ENCODE measurements around the gene TCEAL9. TPM values are rescaled to one million over a fixed set of nuclear protein-coding genes. Genes with fewer than 3 reads are reported as not detected.

TCEAL9 gene
- total and polyA plus RNA-seq, 2 donors from 2014 or later: 40.8 to 141 TPM

DNA sequence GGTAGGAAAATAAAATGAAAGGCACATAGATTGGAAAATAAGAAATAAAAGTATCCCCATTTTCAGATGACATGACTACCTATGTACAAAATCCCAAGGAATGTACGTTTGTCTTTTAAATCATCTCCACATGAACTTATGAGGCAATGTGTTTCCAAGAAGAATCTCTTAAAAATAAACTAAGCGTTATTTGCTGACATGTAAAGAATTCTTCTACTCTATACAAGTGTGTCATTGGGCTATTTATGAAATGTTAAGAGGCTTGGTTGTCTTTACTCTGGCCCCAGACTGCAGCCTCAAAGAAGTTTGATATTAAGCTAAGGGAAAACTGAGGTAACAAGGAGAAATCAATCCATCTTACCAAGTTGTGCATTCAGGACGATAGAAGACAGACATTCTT, 37.2 kb downstream of the TCEAL9 start:
- no peak overlapping the region for H3K4me3 ChIP-seq (ENCODE audit: low read length in 3 of 3)
- no peaks in the 10 kb centered on the region for H3K36me3 ChIP-seq (ENCODE audit: control insufficient read depth in 2 of 3, insufficient read depth in 3 of 3, low read length in 3 of 3)
- TF ChIP-seq, protein P1, sequence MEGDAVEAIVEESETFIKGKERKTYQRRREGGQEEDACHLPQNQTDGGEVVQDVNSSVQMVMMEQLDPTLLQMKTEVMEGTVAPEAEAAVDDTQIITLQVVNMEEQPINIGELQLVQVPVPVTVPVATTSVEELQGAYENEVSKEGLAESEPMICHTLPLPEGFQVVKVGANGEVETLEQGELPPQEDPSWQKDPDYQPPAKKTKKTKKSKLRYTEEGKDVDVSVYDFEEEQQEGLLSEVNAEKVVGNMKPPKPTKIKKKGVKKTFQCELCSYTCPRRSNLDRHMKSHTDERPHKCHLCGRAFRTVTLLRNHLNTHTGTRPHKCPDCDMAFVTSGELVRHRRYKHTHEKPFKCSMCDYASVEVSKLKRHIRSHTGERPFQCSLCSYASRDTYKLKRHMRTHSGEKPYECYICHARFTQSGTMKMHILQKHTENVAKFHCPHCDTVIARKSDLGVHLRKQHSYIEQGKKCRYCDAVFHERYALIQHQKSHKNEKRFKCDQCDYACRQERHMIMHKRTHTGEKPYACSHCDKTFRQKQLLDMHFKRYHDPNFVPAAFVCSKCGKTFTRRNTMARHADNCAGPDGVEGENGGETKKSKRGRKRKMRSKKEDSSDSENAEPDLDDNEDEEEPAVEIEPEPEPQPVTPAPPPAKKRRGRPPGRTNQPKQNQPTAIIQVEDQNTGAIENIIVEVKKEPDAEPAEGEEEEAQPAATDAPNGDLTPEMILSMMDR (IDR thresholded peaks at IDR 0.05; ENCODE audit: borderline replicate concordance, extremely low read depth, insufficient read depth): no peak
- no peak for FAIRE-seq
- H3K27ac ChIP-seq (ENCODE audit: low read depth in 2 of 2, low read length in 2 of 2): no peak overlapping the region
- intact Hi-C loops (cut with DNase I): no loop called here
- no peaks in the 10 kb centered on the region for H3K9me3 ChIP-seq (ENCODE audit: control insufficient read depth in 2 of 3, insufficient read depth in 1 of 3, low read length in 3 of 3)
- no peak for DNase-seq
- no peak overlapping the region for H3K9ac ChIP-seq (ENCODE audit: low read length in 3 of 3)
- no peaks in the 10 kb centered on the region for H3K4me1 ChIP-seq (ENCODE audit: control insufficient read depth in 2 of 3, insufficient read depth in 2 of 3, low read depth in 1 of 3, low read length in 3 of 3)
- no peaks in the 10 kb centered on the region for H3K27me3 ChIP-seq (ENCODE audit: control insufficient read depth, insufficient read depth, low read length)

DNA sequence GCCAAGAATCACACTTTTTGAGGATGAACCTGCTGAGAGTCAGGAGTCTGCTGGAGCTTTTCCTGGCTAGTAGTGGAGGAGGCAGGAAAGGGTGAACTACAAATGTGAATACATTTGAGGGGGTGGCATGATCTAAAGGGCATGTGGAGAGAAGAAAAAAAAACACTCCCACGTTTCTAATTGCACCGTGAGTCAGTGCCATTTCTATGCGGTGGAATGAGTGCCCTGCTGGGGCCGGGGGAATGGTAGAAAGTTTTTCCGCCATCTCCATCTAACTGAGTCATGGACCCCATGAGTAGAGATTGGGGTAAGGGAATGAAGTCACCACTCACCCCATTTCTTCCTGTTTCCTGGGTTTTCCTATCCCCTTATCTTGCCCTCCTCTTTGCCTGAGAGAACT, 39.9 kb downstream of the TCEAL9 start:
- Histone ChIP-seq H3K9ac (ENCODE audit: low read length in 3 of 3) (no peak overlapping the region), H3K9me3 (ENCODE audit: control insufficient read depth in 2 of 3, insufficient read depth in 1 of 3, low read length in 3 of 3) (no peaks in the 10 kb centered on the region), H3K27ac (ENCODE audit: low read depth in 2 of 2, low read length in 2 of 2) (no peak overlapping the region), H3K4me1 (ENCODE audit: control insufficient read depth in 2 of 3, insufficient read depth in 2 of 3, low read depth in 1 of 3, low read length in 3 of 3) (no peaks in the 10 kb centered on the region), H3K27me3 (ENCODE audit: control insufficient read depth, insufficient read depth, low read length) (no peaks in the 10 kb centered on the region), H3K4me3 (ENCODE audit: low read length in 3 of 3) (no peak overlapping the region), H3K36me3 (ENCODE audit: control insufficient read depth in 2 of 3, insufficient read depth in 3 of 3, low read length in 3 of 3) (no peaks in the 10 kb centered on the region)
- FAIRE-seq: no peak
- intact Hi-C loops (cut with DNase I): no loop called here
- DNase-seq: no peak
- TF ChIP-seq, protein P1 (IDR thresholded peaks at IDR 0.05; ENCODE audit: borderline replicate concordance, extremely low read depth, insufficient read depth): no peak

DNA sequence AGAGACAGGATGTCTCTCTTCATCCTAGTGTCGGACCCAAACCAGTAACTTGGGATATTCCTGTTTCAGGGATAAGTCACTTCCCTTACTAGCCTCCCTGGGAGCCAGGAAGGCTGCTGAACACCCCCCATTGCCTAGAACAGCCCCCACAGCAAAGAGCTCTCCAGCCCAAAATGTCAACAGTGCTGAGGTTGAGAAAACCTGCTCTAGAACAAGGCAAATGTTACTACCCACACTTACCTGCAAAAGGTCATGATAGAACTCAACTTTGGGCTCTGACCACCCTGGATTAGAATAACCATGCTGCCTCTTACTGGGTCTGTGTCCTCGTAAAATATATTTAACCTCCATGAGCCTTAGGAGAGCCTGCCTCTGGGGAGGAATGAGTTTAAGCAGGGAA, 40.4 kb downstream of the TCEAL9 start:
- Histone ChIP-seq H3K36me3 (ENCODE audit: control insufficient read depth in 2 of 3, insufficient read depth in 3 of 3, low read length in 3 of 3) (no peaks in the 10 kb centered on the region), H3K9me3 (ENCODE audit: control insufficient read depth in 2 of 3, insufficient read depth in 1 of 3, low read length in 3 of 3) (no peaks in the 10 kb centered on the region), H3K4me1 (ENCODE audit: control insufficient read depth in 2 of 3, insufficient read depth in 2 of 3, low read depth in 1 of 3, low read length in 3 of 3) (no peaks in the 10 kb centered on the region), H3K27me3 (ENCODE audit: control insufficient read depth, insufficient read depth, low read length) (no peaks in the 10 kb centered on the region), H3K27ac (ENCODE audit: low read depth in 2 of 2, low read length in 2 of 2) (no peak overlapping the region), H3K9ac (ENCODE audit: low read length in 3 of 3) (no peak overlapping the region), H3K4me3 (ENCODE audit: low read length in 3 of 3) (no peak overlapping the region)
- DNase-seq (no peak), FAIRE-seq (no peak)
- intact Hi-C loops (cut with DNase I): no loop called here
- TF ChIP-seq, protein P1 (IDR thresholded peaks at IDR 0.05; ENCODE audit: borderline replicate concordance, extremely low read depth, insufficient read depth): no peak

DNA sequence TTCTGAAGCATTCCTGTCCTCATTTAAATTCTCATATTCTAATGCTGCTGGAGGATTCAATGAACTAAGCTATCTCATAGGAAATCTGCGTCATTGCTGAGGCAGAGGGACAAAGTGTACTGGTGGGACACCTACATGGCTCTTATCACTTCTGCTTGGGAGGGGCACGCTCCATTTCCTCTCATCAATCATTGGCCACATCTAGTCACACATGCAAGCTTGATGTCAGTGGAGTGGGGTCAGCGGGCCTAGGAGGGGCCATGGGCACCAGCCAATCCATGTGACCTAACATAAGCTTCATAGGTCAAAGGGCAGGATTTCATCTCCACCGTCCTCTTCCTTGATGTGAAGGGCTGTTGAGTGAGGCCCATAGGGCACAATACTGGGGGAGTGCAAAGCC, 41.4 kb downstream of the TCEAL9 start:
- H3K9me3 ChIP-seq (ENCODE audit: control insufficient read depth in 2 of 3, insufficient read depth in 1 of 3, low read length in 3 of 3): no peaks in the 10 kb centered on the region
- H3K27me3 ChIP-seq (ENCODE audit: control insufficient read depth, insufficient read depth, low read length): no peaks in the 10 kb centered on the region
- no peak overlapping the region for H3K4me3 ChIP-seq (ENCODE audit: low read length in 3 of 3)
- no peak overlapping the region for H3K9ac ChIP-seq (ENCODE audit: low read length in 3 of 3)
- no peak overlapping the region for H3K27ac ChIP-seq (ENCODE audit: low read depth in 2 of 2, low read length in 2 of 2)
- FAIRE-seq (no peak), DNase-seq (no peak)
- H3K36me3 ChIP-seq (ENCODE audit: control insufficient read depth in 2 of 3, insufficient read depth in 3 of 3, low read length in 3 of 3): no peaks in the 10 kb centered on the region
- intact Hi-C loops (cut with DNase I): no loop called here
- H3K4me1 ChIP-seq (ENCODE audit: control insufficient read depth in 2 of 3, insufficient read depth in 2 of 3, low read depth in 1 of 3, low read length in 3 of 3): no peaks in the 10 kb centered on the region
- TF ChIP-seq, protein P1 (IDR thresholded peaks at IDR 0.05; ENCODE audit: borderline replicate concordance, extremely low read depth, insufficient read depth): no peak

All from kidney (tissue), 14 donors.